Measurements from ENCODE around the gene ZNF778. TPM values are rescaled to one million over a fixed set of nuclear protein-coding genes. Genes with fewer than 3 reads are reported as not detected.

The ZNF778 gene
- total and polyA plus RNA-seq, 2 donors (not counting 1 experiment from before 2014, with no cell fraction given): 2.2 to 13.4 TPM

DNA sequence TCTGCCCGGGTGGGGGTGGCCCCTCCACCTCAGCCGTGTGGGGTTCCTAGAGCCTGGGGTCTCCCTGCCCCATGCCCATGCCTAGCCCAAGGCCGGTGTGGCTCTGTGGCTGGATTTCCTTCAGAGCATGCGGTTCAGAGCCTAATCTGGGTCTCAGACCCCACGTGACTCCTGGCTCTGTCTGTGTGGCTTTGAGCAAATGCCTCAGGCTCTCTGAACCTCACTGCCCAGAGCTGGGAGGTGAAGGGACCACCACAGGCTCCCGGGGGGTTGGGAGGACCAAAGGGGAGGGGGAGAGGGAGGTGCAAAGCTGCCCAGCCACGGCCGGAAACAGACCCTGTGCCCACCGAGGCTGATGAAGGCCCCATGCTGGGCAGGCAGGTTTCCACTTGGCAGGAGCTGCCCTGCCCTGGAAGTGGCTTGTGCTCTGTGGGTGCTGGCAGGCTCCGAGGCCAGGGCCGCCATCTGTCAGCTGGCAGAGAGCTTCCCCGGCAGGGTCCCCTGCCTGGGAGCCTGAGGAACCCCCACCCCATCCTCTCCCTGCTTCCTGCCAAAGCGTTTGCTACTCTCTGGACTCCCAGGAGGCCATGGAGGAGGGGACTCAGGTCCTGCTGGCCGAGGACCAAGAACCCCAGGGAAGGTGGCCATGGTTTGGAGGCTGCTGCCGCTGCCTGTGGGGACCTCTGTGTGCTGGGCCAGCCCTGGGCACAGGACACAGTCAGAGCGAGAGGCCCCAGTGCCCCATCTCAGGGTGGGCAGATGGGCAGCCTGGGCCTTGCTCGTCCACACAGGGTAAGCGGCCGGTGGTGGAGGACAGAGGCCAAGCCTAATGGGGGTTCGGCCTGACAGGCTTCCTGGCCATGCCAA lies 42.0 kb upstream of the ZNF778 start:
- DNase-seq (no peak), ATAC-seq (ENCODE audit: low read depth) (no peak)
- Histone ChIP-seq H2AFZ (ENCODE audit: insufficient read depth, low read depth, low read length, poor library complexity, severe bottlenecking) (no peak overlapping the region), H3K27ac (ENCODE audit: low read length in 2 of 2) (no peak overlapping the region), H3K4me2 (replicated peaks; ENCODE audit: low read depth, low read length, poor library complexity, severe bottlenecking) (no peak overlapping the region), H3K9ac (ENCODE audit: low read length) (no peak overlapping the region), H3K4me1 (ENCODE audit: control insufficient read depth in 2 of 2, insufficient read depth in 2 of 2, low read length in 2 of 2) (peaks cover 10 to 18% of the 10 kb centered on the region in 2 donors), H3K4me3 (ENCODE audit: control extremely low read depth in 1 of 5, extremely low read depth in 1 of 5, insufficient read depth in 1 of 5, low read depth in 2 of 5, low read length in 4 of 5) (no peak overlapping the region), H3K9me3 (ENCODE audit: control extremely low read depth in 1 of 3, control insufficient read depth in 2 of 3, insufficient read depth in 1 of 3, low read length in 2 of 3) (peaks cover 0 to 5% (median 0%) of the 10 kb centered on the region in 3 donors), H3K79me2 (ENCODE audit: control insufficient read depth, insufficient read depth, low read length) (no peaks in the 10 kb centered on the region), H4K20me1 (ENCODE audit: control insufficient read depth, insufficient read depth, low read length, poor library complexity, severe bottlenecking) (peaks cover 6% of the 10 kb centered on the region), H3K36me3 (replicated peaks in 1 of 2; ENCODE audit: control extremely low read depth in 1 of 2, control insufficient read depth in 1 of 2, extremely low read depth in 1 of 2, insufficient read depth in 2 of 2, low read length in 1 of 2) (no peaks in the 10 kb centered on the region), H3K27me3 (replicated peaks in 1 of 4; ENCODE audit: control extremely low read depth in 1 of 4, control insufficient read depth in 3 of 4, insufficient read depth in 4 of 4, low read length in 3 of 4) (peaks cover 0 to 7% (median 2%) of the 10 kb centered on the region in 4 experiments)
- CTCF ChIA-PET: no interaction called here
- peaks cover 11% of the 10 kb centered on the region for H3K4me1 Mint-ChIP-seq
- WGBS (ENCODE audit: insufficient coverage): 49% methylated on average over 20 of the region's 20 CpGs
- no peaks in the 10 kb centered on the region for H3K9me3 Mint-ChIP-seq (ENCODE audit: insufficient read depth)
- POLR2A ChIA-PET: interaction anchor here (0.6 kb wide), 1 partner anchor 572 kb away, joined by 5 read pairs; no protein-coding TSS in a partner anchor
- H3K4me3 Mint-ChIP-seq: no peak overlapping the region
- no peaks in the 10 kb centered on the region for H3K27me3 Mint-ChIP-seq
- TF ChIP-seq CTCF (IDR thresholded peaks at IDR 0.05) (no peak), EZH2 (IDR thresholded peaks at IDR 0.05; ENCODE audit: borderline replicate concordance, insufficient read depth, low read depth, low read length, poor library complexity, severe bottlenecking) (no peak)
- intact Hi-C loops (cut with micrococcal nuclease): no loop called here
- no peak overlapping the region for H3K27ac Mint-ChIP-seq

DNA sequence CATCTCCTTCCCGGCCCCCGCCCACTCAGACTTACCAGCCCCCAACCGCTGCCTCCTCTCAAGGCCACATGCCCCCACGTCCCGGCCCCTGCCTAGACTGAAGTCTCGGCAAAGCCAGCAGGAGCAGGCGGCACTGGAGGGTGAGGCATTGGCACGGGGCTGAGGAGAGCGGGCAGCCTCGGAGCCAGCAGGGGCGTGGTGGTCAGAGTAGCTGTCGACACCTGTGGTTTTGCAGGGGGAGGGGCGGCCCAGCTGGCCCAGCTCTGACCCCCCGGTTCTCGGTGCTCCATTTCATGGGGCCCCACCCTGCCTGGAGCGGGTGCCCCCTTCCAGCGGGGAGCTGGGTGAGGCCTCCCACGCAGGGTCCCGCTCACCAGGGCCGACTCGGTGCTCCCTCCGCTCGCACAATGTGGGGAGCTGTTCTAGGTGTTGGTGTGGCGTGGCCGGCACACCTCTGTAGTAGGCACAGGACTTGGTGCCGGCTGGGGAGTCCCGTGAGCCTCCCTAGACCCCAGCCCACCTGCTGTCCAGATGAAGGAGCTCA lies 41.3 kb upstream of the ZNF778 start:
- peaks cover 0 to 2% (median 0%) of the 10 kb centered on the region in 4 experiments for H3K27me3 ChIP-seq (replicated peaks in 1 of 4; ENCODE audit: control extremely low read depth in 1 of 4, control insufficient read depth in 3 of 4, insufficient read depth in 4 of 4, low read length in 3 of 4)
- no peak overlapping the region for H2AFZ ChIP-seq (ENCODE audit: insufficient read depth, low read depth, low read length, poor library complexity, severe bottlenecking)
- no peak overlapping the region for H3K4me3 ChIP-seq (ENCODE audit: control extremely low read depth in 1 of 5, extremely low read depth in 1 of 5, insufficient read depth in 1 of 5, low read depth in 2 of 5, low read length in 4 of 5)
- H3K9me3 Mint-ChIP-seq (ENCODE audit: insufficient read depth): no peaks in the 10 kb centered on the region
- H4K20me1 ChIP-seq (ENCODE audit: control insufficient read depth, insufficient read depth, low read length, poor library complexity, severe bottlenecking): no peaks in the 10 kb centered on the region
- peak overlapping the region; percentile 37 for H3K27ac Mint-ChIP-seq
- WGBS (ENCODE audit: insufficient coverage): 92% methylated on average over 27 of the region's 27 CpGs
- no peak overlapping the region for H3K27ac ChIP-seq (ENCODE audit: low read length in 2 of 2)
- no peak overlapping the region for H3K4me3 Mint-ChIP-seq
- ATAC-seq (ENCODE audit: low read depth): no peak
- peaks cover 0 to 2% (median 0%) of the 10 kb centered on the region in 3 donors for H3K9me3 ChIP-seq (ENCODE audit: control extremely low read depth in 1 of 3, control insufficient read depth in 2 of 3, insufficient read depth in 1 of 3, low read length in 2 of 3)
- CTCF ChIA-PET: interaction anchor here (1.6 kb wide), 1 partner anchor 439 kb away, joined by 5 read pairs; no protein-coding TSS in a partner anchor
- DNase-seq: no peak
- intact Hi-C loops (cut with micrococcal nuclease): no loop called here
- H3K27me3 Mint-ChIP-seq: no peaks in the 10 kb centered on the region
- no peak overlapping the region for H3K4me2 ChIP-seq (replicated peaks; ENCODE audit: low read depth, low read length, poor library complexity, severe bottlenecking)
- POLR2A ChIA-PET: no interaction called here
- H3K9ac ChIP-seq (ENCODE audit: low read length): no peak overlapping the region
- TF ChIP-seq EZH2 (IDR thresholded peaks at IDR 0.05; ENCODE audit: borderline replicate concordance, insufficient read depth, low read depth, low read length, poor library complexity, severe bottlenecking) (no peak), CTCF (IDR thresholded peaks at IDR 0.05) (no peak)
- H3K4me1 ChIP-seq (ENCODE audit: control insufficient read depth in 2 of 2, insufficient read depth in 2 of 2, low read length in 2 of 2): peaks cover 4 to 12% of the 10 kb centered on the region in 2 donors
- H3K79me2 ChIP-seq (ENCODE audit: control insufficient read depth, insufficient read depth, low read length): no peaks in the 10 kb centered on the region
- H3K4me1 Mint-ChIP-seq: peaks cover 6% of the 10 kb centered on the region
- no peaks in the 10 kb centered on the region for H3K36me3 ChIP-seq (replicated peaks in 1 of 2; ENCODE audit: control extremely low read depth in 1 of 2, control insufficient read depth in 1 of 2, extremely low read depth in 1 of 2, insufficient read depth in 2 of 2, low read length in 1 of 2)

Data from B cell (primary cell).